K562 (cell line): Measurements from ENCODE around the gene RPL39. TPM values are rescaled to one million over a fixed set of nuclear protein-coding genes. Genes with fewer than 3 reads are reported as not detected.

Experiments used
- ARID1B ChIP-seq: fragments of 450-650 bp; IDR thresholded peaks from 2 replicates; pipeline ENCODE4 v1.6.1; 2016; ENCODE audit warnings: antibody characterized with exemption, mild to moderate bottlenecking, inconsistent platforms
- CTBP1 ChIP-seq: fragments of 450-650 bp; IDR thresholded peaks from 2 replicates; pipeline ENCODE4 v1.6.1; 2016; ENCODE audit warnings: borderline replicate concordance
- EHMT2 ChIP-seq: fragments of 450-650 bp; IDR thresholded peaks from 2 replicates; pipeline ENCODE4 v1.6.1; 2018; ENCODE audit warnings: antibody characterized with exemption
- GATAD2B ChIP-seq: fragments of 450-650 bp; IDR thresholded peaks from 2 replicates; pipeline ENCODE4 v1.6.1; 2017; ENCODE audit warnings: mild to moderate bottlenecking, borderline replicate concordance
- HIVEP1 ChIP-seq: fragments of 250-450 bp; sonication (Bioruptor Pico); IDR thresholded peaks from 2 replicates; pipeline ENCODE4 v1.4.0; 2020; ENCODE audit warnings: mild to moderate bottlenecking
- HSF4 ChIP-seq: fragments of 250-450 bp; sonication (Bioruptor Pico); IDR thresholded peaks from 2 replicates; pipeline ENCODE4 v2.1.2; 2022; ENCODE audit warnings: mild to moderate bottlenecking, moderate library complexity, borderline replicate concordance
- MAFG ChIP-seq: fragments of 450-650 bp; conservative IDR thresholded peaks from 2 replicates; pipeline ENCODE4 v1.6.1; 2016; ENCODE audit warnings: missing genetic modification characterization, missing compliant biosample characterization
- POLR2AphosphoS2 ChIP-seq: IDR thresholded peaks from 2 replicates; pipeline ENCODE4 v1.6.1; 2012; ENCODE audit warnings: low read length, improper control_type of control experiment
- POLR2G ChIP-seq: fragments of 200-400 bp; formaldehyde crosslinking; IDR thresholded peaks from 2 replicates; pipeline ENCODE4 v1.6.1; 2017; ENCODE audit warnings: low read depth, mild to moderate bottlenecking, antibody characterized with exemption, low read length, moderate library complexity
- RBM17 ChIP-seq: fragments of 200-400 bp; formaldehyde crosslinking; IDR thresholded peaks from 2 replicates; pipeline ENCODE4 v1.6.1; 2017; ENCODE audit warnings: low read depth, mild to moderate bottlenecking, low read length, borderline replicate concordance
- TEAD4 ChIP-seq, 2 experiments: sonication (generic) in 1 of 2; formaldehyde crosslinking in 1 of 2; IDR thresholded peaks; 2 replicates each; pipeline versions ENCODE4 v1.6.1 to v1.8.0; 2012 to 2022; ENCODE audit warnings: borderline replicate concordance in 1 of 2, inconsistent platforms in 1 of 2, low read length in 1 of 2, mild to moderate bottlenecking in 1 of 2, missing genetic modification reagents in 1 of 2
- ZKSCAN8 ChIP-seq: fragments of 200-800 bp; sonication (Bioruptor generic); IDR thresholded peaks from 2 replicates; pipeline ENCODE4 v1.6.1; 2016; ENCODE audit warnings: missing genetic modification characterization, missing compliant biosample characterization
- polyA plus RNA-seq, 8 experiments: library from polyadenylated mRNA; depleted of rRNA in 4 of 8; stranded (reverse) in 5 of 8; unstranded in 3 of 8; fragments of >200 nt; fragmentation: Nextera tagmentation in 2 of 8; fragmentation: Illumina TruSeq in 1 of 8; extraction: Ambion mirVana in 2 of 8; extraction: Trizol in 1 of 8; gene quantifications; 2 replicates each; pipeline versions ENCODE4 v1.2.1 to v1.2.3, GENCODE V29; 2011 to 2014; ENCODE audit warnings: inconsistent platforms in 1 of 8, missing spikeins in 1 of 8
- total RNA-seq, 7 experiments: library from RNA; depleted of rRNA in 6 of 7; stranded (reverse); fragments of >200 nt in 6 of 7; fragmentation: Illumina TruSeq in 2 of 7; extraction: Trizol in 2 of 7; gene quantifications; 2 replicates each; pipeline versions ENCODE4 v1.2.1 to v1.2.3, GENCODE V29; 2011 to 2021; ENCODE audit warnings: low replicate concordance in 1 of 7
- TF ChIP-seq, protein P1 (sequence below): sonication (generic); formaldehyde crosslinking; IDR thresholded peaks from 2 replicates; pipeline ENCODE4 v1.8.0; 2022; ENCODE audit warnings: mild to moderate bottlenecking, missing genetic modification reagents
- TF ChIP-seq, protein P2 (sequence below): fragments of 150-350 bp; IDR thresholded peaks from 2 replicates; pipeline ENCODE4 v1.6.1; 2014; ENCODE audit warnings: low read depth, mild to moderate bottlenecking, low read length, borderline replicate concordance
- TF ChIP-seq, protein P3 (sequence below), 2 experiments: fragments of 450-650 bp in 1 of 2; IDR thresholded peaks; 2 replicates each; pipeline ENCODE4 v1.6.1; 2011 to 2017; ENCODE audit warnings: low read depth in 2 of 2, antibody characterized with exemption in 1 of 2, borderline replicate concordance in 1 of 2, low read length in 1 of 2, mild to moderate bottlenecking in 1 of 2, mixed read lengths in 1 of 2; ENCODE audit not compliant: control insufficient read depth in 1 of 2
- TF ChIP-seq, protein P4 (sequence below): sonication (generic); formaldehyde crosslinking; IDR thresholded peaks from 2 replicates; pipeline ENCODE4 v1.8.1; 2023; ENCODE audit warnings: mild to moderate bottlenecking, missing genetic modification reagents

Gene RPL39
- total and polyA plus RNA-seq, 9 of the 15 experiments (the other 6 are each of a cell fraction or from before 2014, with no cell fraction given): 1,382 to 5,043 (median 3,226) TPM

DNA sequence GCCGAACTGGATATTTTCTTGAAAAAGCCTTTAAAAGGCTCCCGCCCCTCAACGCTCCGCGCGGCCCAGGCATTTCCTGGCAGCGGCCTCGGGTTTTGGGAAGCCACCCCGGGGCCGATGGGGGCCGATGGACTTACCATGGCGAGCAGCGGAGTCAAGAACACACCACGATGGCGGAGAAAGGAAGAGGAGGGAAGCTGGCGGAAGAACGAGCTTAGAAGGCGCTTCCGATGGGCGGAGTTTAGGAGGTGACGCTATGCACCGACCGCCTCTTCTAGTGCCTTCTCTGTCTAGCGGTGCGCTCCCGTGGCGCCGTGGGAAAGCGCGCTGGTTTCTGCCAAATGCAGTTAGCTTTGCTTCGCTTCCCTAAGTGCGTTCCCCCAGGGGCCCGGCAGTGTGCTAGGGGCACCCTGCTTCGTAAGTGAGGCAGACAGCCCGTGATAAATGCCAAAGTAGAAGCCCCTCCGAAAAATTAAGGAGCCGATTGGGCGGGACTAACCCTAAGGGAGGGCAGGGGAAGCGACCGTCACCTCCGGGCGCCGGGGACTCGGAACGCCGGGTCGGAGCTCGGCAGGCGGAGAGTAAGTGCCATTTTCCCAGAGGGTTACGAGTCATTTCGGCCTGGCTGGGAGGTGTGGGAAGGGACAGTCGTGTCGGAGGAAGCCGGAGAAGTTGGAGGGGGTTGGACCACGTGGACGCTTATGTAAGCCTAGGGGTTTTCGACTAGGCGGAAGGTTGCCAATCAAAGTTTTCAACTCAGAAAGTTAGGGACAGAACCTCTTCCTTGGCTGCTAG, at the start of gene RPL39 (continued):
- no peak for TF ChIP-seq ZKSCAN8 (CRISPR knock-in tag)
- 0 out of 2 replicates have a peak, but pooled peaks have one; percentile 19 for TF ChIP-seq CTBP1
- TF ChIP-seq, protein P1, sequence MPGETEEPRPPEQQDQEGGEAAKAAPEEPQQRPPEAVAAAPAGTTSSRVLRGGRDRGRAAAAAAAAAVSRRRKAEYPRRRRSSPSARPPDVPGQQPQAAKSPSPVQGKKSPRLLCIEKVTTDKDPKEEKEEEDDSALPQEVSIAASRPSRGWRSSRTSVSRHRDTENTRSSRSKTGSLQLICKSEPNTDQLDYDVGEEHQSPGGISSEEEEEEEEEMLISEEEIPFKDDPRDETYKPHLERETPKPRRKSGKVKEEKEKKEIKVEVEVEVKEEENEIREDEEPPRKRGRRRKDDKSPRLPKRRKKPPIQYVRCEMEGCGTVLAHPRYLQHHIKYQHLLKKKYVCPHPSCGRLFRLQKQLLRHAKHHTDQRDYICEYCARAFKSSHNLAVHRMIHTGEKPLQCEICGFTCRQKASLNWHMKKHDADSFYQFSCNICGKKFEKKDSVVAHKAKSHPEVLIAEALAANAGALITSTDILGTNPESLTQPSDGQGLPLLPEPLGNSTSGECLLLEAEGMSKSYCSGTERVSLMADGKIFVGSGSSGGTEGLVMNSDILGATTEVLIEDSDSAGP (CRISPR knock-in tag): no peak; the same call in 1 of the 2 replicates
- TF ChIP-seq TEAD4 (IDR thresholded peaks at IDR 0.05; ENCODE audit: low read length): no peak; the same call in 1 of the 2 replicates
- TF ChIP-seq TEAD4 (CRISPR knock-in tag; IDR thresholded peaks at IDR 0.05; ENCODE audit: borderline replicate concordance): no peak
- peak; percentile 99 for TF ChIP-seq POLR2G
- TF ChIP-seq EHMT2: no peak
- TF ChIP-seq RBM17: no peak
- TF ChIP-seq HSF4 (CRISPR knock-in tag): no peak
- TF ChIP-seq, protein P2, sequence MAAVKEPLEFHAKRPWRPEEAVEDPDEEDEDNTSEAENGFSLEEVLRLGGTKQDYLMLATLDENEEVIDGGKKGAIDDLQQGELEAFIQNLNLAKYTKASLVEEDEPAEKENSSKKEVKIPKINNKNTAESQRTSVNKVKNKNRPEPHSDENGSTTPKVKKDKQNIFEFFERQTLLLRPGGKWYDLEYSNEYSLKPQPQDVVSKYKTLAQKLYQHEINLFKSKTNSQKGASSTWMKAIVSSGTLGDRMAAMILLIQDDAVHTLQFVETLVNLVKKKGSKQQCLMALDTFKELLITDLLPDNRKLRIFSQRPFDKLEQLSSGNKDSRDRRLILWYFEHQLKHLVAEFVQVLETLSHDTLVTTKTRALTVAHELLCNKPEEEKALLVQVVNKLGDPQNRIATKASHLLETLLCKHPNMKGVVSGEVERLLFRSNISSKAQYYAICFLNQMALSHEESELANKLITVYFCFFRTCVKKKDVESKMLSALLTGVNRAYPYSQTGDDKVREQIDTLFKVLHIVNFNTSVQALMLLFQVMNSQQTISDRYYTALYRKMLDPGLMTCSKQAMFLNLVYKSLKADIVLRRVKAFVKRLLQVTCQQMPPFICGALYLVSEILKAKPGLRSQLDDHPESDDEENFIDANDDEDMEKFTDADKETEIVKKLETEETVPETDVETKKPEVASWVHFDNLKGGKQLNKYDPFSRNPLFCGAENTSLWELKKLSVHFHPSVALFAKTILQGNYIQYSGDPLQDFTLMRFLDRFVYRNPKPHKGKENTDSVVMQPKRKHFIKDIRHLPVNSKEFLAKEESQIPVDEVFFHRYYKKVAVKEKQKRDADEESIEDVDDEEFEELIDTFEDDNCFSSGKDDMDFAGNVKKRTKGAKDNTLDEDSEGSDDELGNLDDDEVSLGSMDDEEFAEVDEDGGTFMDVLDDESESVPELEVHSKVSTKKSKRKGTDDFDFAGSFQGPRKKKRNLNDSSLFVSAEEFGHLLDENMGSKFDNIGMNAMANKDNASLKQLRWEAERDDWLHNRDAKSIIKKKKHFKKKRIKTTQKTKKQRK: no peak
- TF ChIP-seq, protein P3, sequence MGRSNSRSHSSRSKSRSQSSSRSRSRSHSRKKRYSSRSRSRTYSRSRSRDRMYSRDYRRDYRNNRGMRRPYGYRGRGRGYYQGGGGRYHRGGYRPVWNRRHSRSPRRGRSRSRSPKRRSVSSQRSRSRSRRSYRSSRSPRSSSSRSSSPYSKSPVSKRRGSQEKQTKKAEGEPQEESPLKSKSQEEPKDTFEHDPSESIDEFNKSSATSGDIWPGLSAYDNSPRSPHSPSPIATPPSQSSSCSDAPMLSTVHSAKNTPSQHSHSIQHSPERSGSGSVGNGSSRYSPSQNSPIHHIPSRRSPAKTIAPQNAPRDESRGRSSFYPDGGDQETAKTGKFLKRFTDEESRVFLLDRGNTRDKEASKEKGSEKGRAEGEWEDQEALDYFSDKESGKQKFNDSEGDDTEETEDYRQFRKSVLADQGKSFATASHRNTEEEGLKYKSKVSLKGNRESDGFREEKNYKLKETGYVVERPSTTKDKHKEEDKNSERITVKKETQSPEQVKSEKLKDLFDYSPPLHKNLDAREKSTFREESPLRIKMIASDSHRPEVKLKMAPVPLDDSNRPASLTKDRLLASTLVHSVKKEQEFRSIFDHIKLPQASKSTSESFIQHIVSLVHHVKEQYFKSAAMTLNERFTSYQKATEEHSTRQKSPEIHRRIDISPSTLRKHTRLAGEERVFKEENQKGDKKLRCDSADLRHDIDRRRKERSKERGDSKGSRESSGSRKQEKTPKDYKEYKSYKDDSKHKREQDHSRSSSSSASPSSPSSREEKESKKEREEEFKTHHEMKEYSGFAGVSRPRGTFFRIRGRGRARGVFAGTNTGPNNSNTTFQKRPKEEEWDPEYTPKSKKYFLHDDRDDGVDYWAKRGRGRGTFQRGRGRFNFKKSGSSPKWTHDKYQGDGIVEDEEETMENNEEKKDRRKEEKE (IDR thresholded peaks at IDR 0.05; ENCODE audit: borderline replicate concordance in 1 of 2, control insufficient read depth in 1 of 2, low read depth in 2 of 2, low read length in 1 of 2): no peak
- peak; percentile 78; the same call in 1 of the 2 replicates for TF ChIP-seq POLR2AphosphoS2
- no peak for TF ChIP-seq GATAD2B
- no peak for TF ChIP-seq HIVEP1
- TF ChIP-seq ARID1B: no peak
- no peak for TF ChIP-seq MAFG (tag)
- TF ChIP-seq, protein P4, sequence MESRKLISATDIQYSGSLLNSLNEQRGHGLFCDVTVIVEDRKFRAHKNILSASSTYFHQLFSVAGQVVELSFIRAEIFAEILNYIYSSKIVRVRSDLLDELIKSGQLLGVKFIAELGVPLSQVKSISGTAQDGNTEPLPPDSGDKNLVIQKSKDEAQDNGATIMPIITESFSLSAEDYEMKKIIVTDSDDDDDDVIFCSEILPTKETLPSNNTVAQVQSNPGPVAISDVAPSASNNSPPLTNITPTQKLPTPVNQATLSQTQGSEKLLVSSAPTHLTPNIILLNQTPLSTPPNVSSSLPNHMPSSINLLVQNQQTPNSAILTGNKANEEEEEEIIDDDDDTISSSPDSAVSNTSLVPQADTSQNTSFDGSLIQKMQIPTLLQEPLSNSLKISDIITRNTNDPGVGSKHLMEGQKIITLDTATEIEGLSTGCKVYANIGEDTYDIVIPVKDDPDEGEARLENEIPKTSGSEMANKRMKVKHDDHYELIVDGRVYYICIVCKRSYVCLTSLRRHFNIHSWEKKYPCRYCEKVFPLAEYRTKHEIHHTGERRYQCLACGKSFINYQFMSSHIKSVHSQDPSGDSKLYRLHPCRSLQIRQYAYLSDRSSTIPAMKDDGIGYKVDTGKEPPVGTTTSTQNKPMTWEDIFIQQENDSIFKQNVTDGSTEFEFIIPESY: peak; percentile 34; the same call in 1 of the 2 replicates
